Esophagus squamous epithelium (tissue), 5 donors: ENCODE results near the gene LRRC43. TPM values are rescaled to one million over a fixed set of nuclear protein-coding genes. Genes with fewer than 3 reads are reported as not detected.
"Not testable (repeated sequence)": the region's sequence is repeated elsewhere in the genome, so short reads cannot be mapped to it uniquely, and the experiment has no call there.

Experiments used
- DNase-seq: peaks from one replicate; lab custom pipeline; 2025; lab: John Stamatoyannopoulos, UW
- H3K27ac ChIP-seq, 4 donors: fragments of 200-600 bp; sonication (generic); one replicate each; pipeline ENCODE4 v1.5.1; 2016 to 2019; ENCODE audit warnings: mild to moderate bottlenecking in 1 of 4
- H3K27me3 ChIP-seq, 4 donors: fragments of 200-600 bp; sonication (generic); 1 replicate in 3 of 4; 2 replicates in 1 of 4; pipeline versions ENCODE4 v1.5.1 to v1.6.0; 2017 to 2021; ENCODE audit warnings: antibody characterized with exemption in 1 of 4
- H3K36me3 ChIP-seq, 3 donors: fragments of 200-600 bp; sonication (generic); one replicate each; pipeline ENCODE4 v1.5.1; 2016 to 2019
- H3K4me1 ChIP-seq, 3 donors: fragments of 200-600 bp; sonication (generic); one replicate each; pipeline ENCODE4 v1.5.1; 2017 to 2019
- H3K4me3 ChIP-seq, 4 donors: fragments of 200-600 bp; sonication (generic); 1 replicate in 3 of 4; 2 replicates in 1 of 4; pipeline ENCODE4 v1.5.1; 2016 to 2019; ENCODE audit warnings: mild to moderate bottlenecking in 2 of 4, moderate library complexity in 1 of 4
- H3K9me3 ChIP-seq, 3 donors: fragments of 200-600 bp; sonication (generic); one replicate each; pipeline ENCODE4 v1.5.1; 2016 to 2019
- CTCF ChIP-seq, 6 experiments: fragments of 450-650 bp in 4 of 6; fragments of 200-600 bp in 2 of 6; sonication (generic) in 2 of 6; IDR thresholded peaks; one replicate each; pipeline ENCODE4 v1.5.1; 2016 to 2019; ENCODE audit warnings: antibody characterized with exemption in 6 of 6, mild to moderate bottlenecking in 4 of 6, moderate library complexity in 4 of 6
- POLR2A ChIP-seq, 4 donors: fragments of 450-650 bp; IDR thresholded peaks; one replicate each; pipeline ENCODE4 v1.6.1; 2017; ENCODE audit warnings: antibody characterized with exemption in 4 of 4, mild to moderate bottlenecking in 4 of 4, moderate library complexity in 3 of 4
- WGBS, 2 donors: methylation state at CpG; one replicate each; pipeline ENCODE4 v1.1.5; 2018; 5-methylcytosine and 5-hydroxymethylcytosine counted together
- intact Hi-C: fragments of 100-400 bp; cut with DNase I; formaldehyde crosslinking; loops from one replicate; pipeline ENCODE4 v1.15.0; 2022
- total RNA-seq, 4 donors: library from RNA; depleted of rRNA; stranded (reverse); fragments of >200 nt; gene quantifications; one replicate each; pipeline ENCODE4 v1.1.0, GENCODE V29; 2016
- donor health status: DM: yes; HTN: yes; CAD: no.

The LRRC43 gene
- total RNA-seq, 4 donors from 2014 or later, result 0.59 to 0.70 TPM; not detected in 2

GRCh38 chr12:122202017-122202416 lies 19.1 kb downstream of the LRRC43 start:
- H3K36me3 ChIP-seq, result peaks cover 0 to 8% (median 0%) of the 10 kb centered on the region in 3 donors
- no peak overlapping the region for H3K27ac ChIP-seq
- intact Hi-C loops, result no loop called here
- H3K27me3 ChIP-seq, result peaks cover 0 to 91% (median 2%) of the 10 kb centered on the region in 4 donors
- H3K4me1 ChIP-seq, result peaks cover 7 to 35% (median 14%) of the 10 kb centered on the region in 3 donors
- no peak overlapping the region for H3K4me3 ChIP-seq
- no peak for DNase-seq
- TF ChIP-seq POLR2A (IDR thresholded peaks at IDR 0.05), result no peak
- no peak for TF ChIP-seq CTCF (IDR thresholded peaks at IDR 0.05)
- no peaks in the 10 kb centered on the region for H3K9me3 ChIP-seq
- WGBS, 2 donors, result 96% methylated on average over 6 of the region's 6 CpGs

GRCh38 chr12:122202811-122203210 lies 19.9 kb downstream of the LRRC43 start:
- WGBS, 2 donors, result 58 to 64% methylated on average over 13 to 17 of the region's 19 CpGs
- intact Hi-C loops, DNase-seq, H3K9me3 ChIP-seq, H3K27ac ChIP-seq: not testable (repeated sequence)
- peak overlapping the region; percentile 40 to 75 (median 52) for H3K4me3 ChIP-seq
- peaks cover 7 to 35% (median 14%) of the 10 kb centered on the region in 3 donors for H3K4me1 ChIP-seq
- H3K36me3 ChIP-seq, result peaks cover 0 to 16% (median 0%) of the 10 kb centered on the region in 3 donors
- H3K27me3 ChIP-seq, result peaks cover 0 to 83% (median 2%) of the 10 kb centered on the region in 4 donors

- Histone ChIP-seq H3K27ac (peak within 1 kb of the TSS in 2 of 4 donors; percentile 12 to 47), H3K27me3 (peaks cover 0 to 76% (median 2%) of the 10 kb centered on the region in 4 donors), H3K4me1 (peaks cover 7 to 35% (median 14%) of the 10 kb centered on the region in 3 donors), H3K9me3 (no peaks in the 10 kb centered on the region), H3K36me3 (peaks cover 0 to 23% (median 0%) of the 10 kb centered on the region in 3 donors), H3K4me3 (peak within 1 kb of the TSS; percentile 40 to 75 (median 52))
- intact Hi-C loops, result no loop called here
- no peak for DNase-seq
- WGBS, 2 donors, result 0 to 1% methylated on average over 5 to 13 of the region's 104 CpGs
- TF ChIP-seq POLR2A (IDR thresholded peaks at IDR 0.05) (no peak), CTCF (IDR thresholded peaks at IDR 0.05) (no peak)
Measured at GRCh38 chr12:122203301-122204166, 20.6 kb downstream of the LRRC43 start, which contains the start of gene B3GNT4. Gene B3GNT4 (plus strand): TSS chr12:122203709. CDS start chr12:122204619, 910 bp downstream.

GRCh38 chr12:122204167-122205052 lies 21.5 kb downstream of the LRRC43 start:
- 64 to 93% methylated on average over 3 to 9 of the region's 71 CpGs for WGBS, 2 donors
- Histone ChIP-seq H3K4me1 (peaks cover 7 to 35% (median 14%) of the 10 kb centered on the region in 3 donors), H3K36me3 (peaks cover 0 to 32% (median 4%) of the 10 kb centered on the region in 3 donors), H3K27me3 (peaks cover 0 to 67% (median 2%) of the 10 kb centered on the region in 4 donors), H3K9me3 (no peaks in the 10 kb centered on the region), H3K4me3 (peak overlapping the region; percentile 40 to 75 (median 52)), H3K27ac (no peak overlapping the region)
- DNase-seq, result no peak
- intact Hi-C loops, result no loop called here
- TF ChIP-seq CTCF (IDR thresholded peaks at IDR 0.05), result no peak
- no peak for TF ChIP-seq POLR2A (IDR thresholded peaks at IDR 0.05)
